GM12878 (cell line): ENCODE data around the gene EGFL8. TPM values are rescaled to one million over a fixed set of nuclear protein-coding genes. Genes with fewer than 3 reads are reported as not detected.

Experiments
- ATAC-seq: fragments of 200-7000 bp; cut with Tn5 transposase; 3 replicates; pipeline ENCODE4 v1.9.1; 2020; ENCODE audit warnings: mild to moderate bottlenecking, moderate library complexity
- BruUV-seq: library from RNA; stranded (reverse); fragments of 400-500 nt; replicated peaks from 2 replicates; lab custom pipeline; 2021; lab: Mats Ljungman, UMichigan
- CTCF ChIA-PET: fragments of 300-600 bp; sonication (Branson Sonifier 250); formaldehyde crosslinking; extraction: SDS; loops from one replicate; lab custom pipeline; 2021; ENCODE audit warnings: inconsistent platforms; lab: Yijun Ruan, JAX
- POLR2A ChIA-PET: fragments of 350-600 bp; formaldehyde crosslinking; extraction: SDS; loops from one replicate; lab custom pipeline; 2021; ENCODE audit warnings: inconsistent platforms; lab: Charles Lee
- RAD21 ChIA-PET: fragments of 300-600 bp; sonication (Branson Sonifier 250); formaldehyde crosslinking; loops from one replicate; lab custom pipeline; 2023; ENCODE audit warnings: antibody characterized with exemption; ENCODE audit not compliant: unreplicated experiment; lab: Charles Lee
- SMC1A ChIA-PET: fragments of 300-600 bp; sonication (Branson Sonifier 250); formaldehyde crosslinking; loops from one replicate; lab custom pipeline; 2023; ENCODE audit not compliant: unreplicated experiment, uncharacterized antibody; lab: Charles Lee
- DNase-seq: peaks from one replicate; pipeline ENCODE4 v3.0.0-alpha.2; 2011; ENCODE audit warnings: low read depth, low spot score
- FAIRE-seq: peaks from 3 replicates; lab custom pipeline; 2011; peaks lifted over from hg19 to GRCh38; lab: Jason Lieb, UNC
- H2AFZ ChIP-seq: 2 replicates; pipeline ENCODE4 v1.6.0; 2011; ENCODE audit warnings: low read depth, low read length, control low read depth; ENCODE audit not compliant: control insufficient read depth
- H3K27ac ChIP-seq: 2 replicates; pipeline ENCODE4 v1.5.1; 2011; ENCODE audit warnings: control low read depth; ENCODE audit not compliant: control insufficient read depth, insufficient read depth
- H3K27me3 ChIP-seq, 2 experiments: replicated peaks in 1 of 2; 2 replicates each; pipeline versions ENCODE4 v1.6.0 to v1.6.1; 2011; ENCODE audit warnings: low read length in 1 of 2; ENCODE audit not compliant: control insufficient read depth in 2 of 2, insufficient read depth in 2 of 2
- H3K36me3 ChIP-seq, 2 experiments: 2 replicates each; pipeline ENCODE4 v1.5.1; 2011; ENCODE audit warnings: low read length in 1 of 2; ENCODE audit not compliant: control insufficient read depth in 2 of 2, insufficient read depth in 2 of 2
- H3K4me1 ChIP-seq: 2 replicates; pipeline ENCODE4 v1.6.1; 2011; ENCODE audit warnings: mild to moderate bottlenecking, low read length, moderate library complexity, mixed read lengths; ENCODE audit not compliant: control insufficient read depth, insufficient read depth
- H3K4me2 ChIP-seq: 2 replicates; pipeline ENCODE4 v1.6.0; 2011; ENCODE audit warnings: control low read depth; ENCODE audit not compliant: control insufficient read depth, insufficient read depth
- H3K4me3 ChIP-seq: fragments of 200-600 bp; sonication (generic); 2 replicates; pipeline ENCODE4 v1.5.1; 2016
- H3K79me2 ChIP-seq: 2 replicates; pipeline ENCODE4 v1.6.0; 2011; ENCODE audit warnings: low read length; ENCODE audit not compliant: control insufficient read depth, insufficient read depth
- H3K9ac ChIP-seq: 2 replicates; pipeline ENCODE4 v1.8.0; 2011; ENCODE audit warnings: low read length, control low read depth, mixed read lengths; ENCODE audit not compliant: control insufficient read depth, insufficient read depth
- H3K9me3 ChIP-seq: replicated peaks from 3 replicates; pipeline ENCODE4 v1.5.1; 2011; ENCODE audit warnings: mild to moderate bottlenecking, low read length; ENCODE audit not compliant: control insufficient read depth, insufficient read depth
- H4K20me1 ChIP-seq: 2 replicates; pipeline ENCODE4 v1.6.0; 2011; ENCODE audit not compliant: control insufficient read depth, insufficient read depth
- ATF2 ChIP-seq: IDR thresholded peaks from 2 replicates; pipeline ENCODE4 v1.6.1; 2012; ENCODE audit warnings: low read length, inconsistent platforms
- BCL3 ChIP-seq: IDR thresholded peaks from 2 replicates; pipeline ENCODE4 v1.6.1; 2011; ENCODE audit warnings: borderline replicate concordance, low read depth, mild to moderate bottlenecking, moderate library complexity, low read length; ENCODE audit not compliant: insufficient read depth, poor library complexity, severe bottlenecking
- IKZF1 ChIP-seq: fragments of 450-650 bp; conservative IDR thresholded peaks from 2 replicates; pipeline ENCODE4 v1.6.1; 2017; ENCODE audit warnings: antibody characterized with exemption, mild to moderate bottlenecking
- MLLT1 ChIP-seq: fragments of 450-650 bp; IDR thresholded peaks from 2 replicates; pipeline ENCODE4 v1.6.1; 2016; ENCODE audit warnings: mild to moderate bottlenecking
- MTA3 ChIP-seq: IDR thresholded peaks from 2 replicates; pipeline ENCODE4 v1.6.1; 2012; ENCODE audit warnings: low read length, inconsistent platforms, borderline replicate concordance
- NR2C2 ChIP-seq: IDR thresholded peaks from 2 replicates; pipeline ENCODE4 v1.6.1; 2011; ENCODE audit warnings: borderline replicate concordance, low read depth; ENCODE audit not compliant: control insufficient read depth, insufficient read length
- PML ChIP-seq: IDR thresholded peaks from 2 replicates; pipeline ENCODE4 v1.6.1; 2012; ENCODE audit warnings: low read length, inconsistent platforms
- TCF7 ChIP-seq: IDR thresholded peaks from 2 replicates; pipeline ENCODE4 v1.6.1; 2014; ENCODE audit warnings: antibody characterized with exemption, borderline replicate concordance
- ZNF207 ChIP-seq: fragments of 450-650 bp; IDR thresholded peaks from 2 replicates; pipeline ENCODE4 v1.6.1; 2014; ENCODE audit warnings: antibody characterized with exemption, mild to moderate bottlenecking, borderline replicate concordance
- ZNF24 ChIP-seq: fragments of 450-650 bp; IDR thresholded peaks from 2 replicates; pipeline ENCODE4 v1.6.1; 2017; ENCODE audit warnings: antibody characterized with exemption, mild to moderate bottlenecking
- ZNF384 ChIP-seq: IDR thresholded peaks from 2 replicates; pipeline ENCODE4 v1.6.1; 2012; ENCODE audit warnings: low read depth, mild to moderate bottlenecking, low read length, improper control_type of control experiment, borderline replicate concordance
- ZSCAN29 ChIP-seq: fragments of 450-650 bp; IDR thresholded peaks from 2 replicates; pipeline ENCODE4 v1.6.1; 2017; ENCODE audit warnings: mild to moderate bottlenecking, moderate library complexity
- WGBS: methylation state at CpG from one replicate; pipeline ENCODE4 v1.1.6; 2016; ENCODE audit warnings: low lambda C conversion rate; ENCODE audit not compliant: insufficient replicate concordance, insufficient coverage; ENCODE audit errors: missing lambda C conversion rate; 5-methylcytosine and 5-hydroxymethylcytosine counted together
- in situ Hi-C: fragments of 300-500 bp; cut with MboI; formaldehyde crosslinking; loops from 9 replicates; pipeline ENCODE4 v1.14.3; 2018; ENCODE audit warnings: mixed read lengths
- intact Hi-C: fragments of 100-400 bp; cut with micrococcal nuclease; formaldehyde crosslinking; loops from one replicate; pipeline ENCODE4 v1.14.2; 2022; ENCODE audit not compliant: unreplicated experiment
- polyA plus RNA-seq, 11 experiments: library from polyadenylated mRNA; depleted of rRNA in 4 of 11; unstranded in 6 of 11; stranded (reverse) in 5 of 11; fragments of >200 nt; fragmentation: Nextera tagmentation in 4 of 11; fragmentation: Illumina TruSeq in 1 of 11; extraction: Ambion mirVana in 4 of 11; extraction: Trizol in 1 of 11; gene quantifications; 1 replicate in 1 of 11; 2 replicates in 10 of 11; pipeline versions ENCODE4 v1.2.1 to v1.2.3, GENCODE V29; 2011 to 2016; ENCODE audit warnings: inconsistent platforms in 2 of 11, missing spikeins in 2 of 11, low read depth in 1 of 11
- total RNA-seq, 4 experiments: library from RNA; depleted of rRNA in 3 of 4; stranded (reverse); fragments of >200 nt in 3 of 4; fragmentation: Illumina TruSeq in 1 of 4; extraction: Trizol in 1 of 4; gene quantifications; 2 replicates each; pipeline versions ENCODE4 v1.2.1 to v1.2.3, GENCODE V29; 2013 to 2021

The EGFL8 gene
- total and polyA plus RNA-seq, 10 of the 15 experiments (the other 5 are each of a cell fraction or from before 2014, with no cell fraction given) = 0.07 to 3.5 (median 1.4) TPM

GRCh38 chr6:32137454-32137853, 26.9 kb upstream of the EGFL8 start:
- H2AFZ ChIP-seq = no peak overlapping the region
- ChIA-PET SMC1A (no interaction called here), RAD21 (no interaction called here), CTCF (no interaction called here), POLR2A (interaction anchor here (0.7 kb wide), 1 partner anchor 9 kb away, joined by 4 read pairs; no protein-coding TSS in a partner anchor)
- H3K27me3 ChIP-seq = no peaks in the 10 kb centered on the region; a peak in 1 of 4 replicates
- FAIRE-seq = no peak
- no peak for TF ChIP-seq IKZF1
- no peak for TF ChIP-seq ZSCAN29
- no peak for TF ChIP-seq MTA3
- no peak for TF ChIP-seq ZNF207
- no peaks in the 10 kb centered on the region for H3K9me3 ChIP-seq
- H3K4me1 ChIP-seq = no peaks in the 10 kb centered on the region
- H3K36me3 ChIP-seq = no peaks in the 10 kb centered on the region
- in situ Hi-C loops = no loop called here
- H3K4me2 ChIP-seq = no peak overlapping the region
- no peak overlapping the region for H3K9ac ChIP-seq
- intact Hi-C loops = no loop called here
- ATAC-seq = no peak
- DNase-seq = no peak
- no peaks in the 10 kb centered on the region for H3K79me2 ChIP-seq
- BruUV-seq = no TSS peak
- H3K27ac ChIP-seq = no peak overlapping the region
- H4K20me1 ChIP-seq = no peaks in the 10 kb centered on the region
- H3K4me3 ChIP-seq = no peak overlapping the region

GRCh38 chr6:32139590-32139989, 24.8 kb upstream of the EGFL8 start:
- intact Hi-C loops (no loop called here), in situ Hi-C loops (no loop called here)
- H3K4me1 ChIP-seq = no peaks in the 10 kb centered on the region
- H3K79me2 ChIP-seq = no peaks in the 10 kb centered on the region
- no peaks in the 10 kb centered on the region for H4K20me1 ChIP-seq
- DNase-seq (no peak), ATAC-seq (no peak), FAIRE-seq (no peak)
- no peak overlapping the region for H3K4me3 ChIP-seq
- no peak overlapping the region for H2AFZ ChIP-seq
- TF ChIP-seq BCL3 (no peak), NR2C2 (no peak), ZNF384 (no peak), PML (no peak), MLLT1 (no peak), ZNF24 (no peak), TCF7 (no peak), ATF2 (no peak)
- no peak overlapping the region for H3K27ac ChIP-seq
- H3K9me3 ChIP-seq = no peaks in the 10 kb centered on the region
- 64% methylated on average over 5 of the region's 5 CpGs for WGBS
- no peaks in the 10 kb centered on the region for H3K36me3 ChIP-seq
- no TSS peak for BruUV-seq
- SMC1A ChIA-PET = no interaction called here
- RAD21 ChIA-PET = no interaction called here
- CTCF ChIA-PET = no interaction called here
- POLR2A ChIA-PET = interaction anchor here (0.7 kb wide), 1 partner anchor 9 kb away, joined by 7 read pairs; no protein-coding TSS in a partner anchor
- H3K9ac ChIP-seq = no peak overlapping the region
- no peaks in the 10 kb centered on the region; a peak in 1 of 4 replicates for H3K27me3 ChIP-seq
- no peak overlapping the region for H3K4me2 ChIP-seq
